Fibroblast of lung (primary cell): Measurements from ENCODE around the gene TTK.

Source experiments
- CTCF ChIP-seq, 2 donors: IDR thresholded peaks in 1 of 2; conservative IDR thresholded peaks in 1 of 2; 1 replicate in 1 of 2; 2 replicates in 1 of 2; pipeline ENCODE4 v1.5.1; 2011 to 2012; ENCODE audit warnings: low read length in 2 of 2, control low read depth in 1 of 2, inconsistent platforms in 1 of 2, low read depth in 1 of 2, mild to moderate bottlenecking in 1 of 2
- EZH2 ChIP-seq: IDR thresholded peaks from 2 replicates; pipeline ENCODE4 v1.5.1; 2012; ENCODE audit warnings: low read length, control low read depth, mild to moderate bottlenecking; ENCODE audit errors: missing control alignments

- TF ChIP-seq CTCF (conservative IDR thresholded peaks at IDR 0.05 in 1 of 2, IDR thresholded peaks at IDR 0.05 in 1 of 2; ENCODE audit: low read depth in 1 of 2, low read length in 2 of 2) (no peak), EZH2 (no peak)
Measured at GRCh38 chr6:79993911-79994309, 10.5 kb upstream of the TTK start.
